Mucosa of descending colon (tissue), 3 donors: Measurements from ENCODE around the gene AGPAT2. TPM values are rescaled to one million over a fixed set of nuclear protein-coding genes. Genes with fewer than 3 reads are reported as not detected.

ENCODE experiments used
- ATAC-seq: fragments of 200-7000 bp; cut with Tn5 transposase; one replicate; pipeline ENCODE4 v1.9.1; 2020; ENCODE audit warnings: mild to moderate bottlenecking, moderate library complexity
- DNase-seq, 3 donors: peaks; one replicate each; pipeline ENCODE4 v3.0.0-alpha.2; 2020
- H3K36me3 ChIP-seq: fragments of 200-600 bp; one replicate; pipeline ENCODE4 v1.8.0; 2021; ENCODE audit warnings: low read depth, mild to moderate bottlenecking
- H3K4me1 ChIP-seq: fragments of 200-600 bp; one replicate; pipeline ENCODE4 v1.8.0; 2021; ENCODE audit warnings: low read depth, mild to moderate bottlenecking
- H3K4me3 ChIP-seq: fragments of 200-600 bp; one replicate; pipeline ENCODE4 v1.8.0; 2021; ENCODE audit warnings: mild to moderate bottlenecking
- H3K9me3 ChIP-seq: fragments of 200-600 bp; one replicate; pipeline ENCODE4 v1.8.0; 2021; ENCODE audit warnings: mild to moderate bottlenecking
- CTCF ChIP-seq: fragments of 200-600 bp; IDR thresholded peaks from one replicate; pipeline ENCODE4 v1.8.0; 2022; ENCODE audit warnings: antibody characterized with exemption, mild to moderate bottlenecking
- intact Hi-C, 2 donors: fragments of 100-400 bp; cut with DNase I in 1 of 2; cut with micrococcal nuclease in 1 of 2; formaldehyde crosslinking; loops; one replicate each; pipeline versions ENCODE4 v1.11.0 to v1.11.1; 2022; cut with DNase I, micrococcal nuclease
- total RNA-seq, 3 donors: library from RNA; stranded (reverse); fragmentation: NEBNext Ultra II Directional in 2 of 3; extraction: Animal tissue kit (Norgen Biotek cat#: 25700) in 2 of 3; gene quantifications; one replicate each; pipeline versions ENCODE4 v1.2.1 to v1.2.4, GENCODE V29; 2021 to 2023
- donor health status: DM: no; HTN: no; CAD: no; lungs with moderate emphysema.
- donor health status: DM: no; HTN: no; CAD: no.
- donor health status: DM: no; HTN: yes; CAD: no.

The AGPAT2 gene
- total RNA-seq, 3 donors from 2014 or later = 113 to 296 (median 152) TPM

DNA sequence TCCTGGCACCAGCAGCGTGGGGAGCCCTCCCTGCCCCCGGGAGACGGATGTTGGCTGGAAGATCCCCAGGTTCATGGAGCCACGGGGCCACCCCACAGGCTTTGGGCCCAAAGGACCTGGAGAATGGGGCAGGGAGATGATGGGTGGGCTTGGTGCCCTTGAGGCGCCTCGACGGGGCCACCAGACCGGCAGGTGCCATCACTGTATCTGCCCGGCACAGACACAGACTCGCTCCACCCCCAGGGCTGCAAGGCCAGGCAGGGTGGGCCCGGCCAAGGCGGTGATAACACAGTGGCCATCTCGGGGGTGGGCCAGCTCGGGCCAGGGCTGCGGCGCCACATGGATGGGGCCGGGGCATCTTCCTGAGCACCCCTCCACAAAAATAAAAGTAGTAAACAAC, 59.6 kb downstream of the AGPAT2 start:
- Histone ChIP-seq H3K4me1 (peaks cover 59% of the 10 kb centered on the region), H3K36me3 (no peaks in the 10 kb centered on the region), H3K4me3 (no peak overlapping the region), H3K9me3 (no peaks in the 10 kb centered on the region)
- intact Hi-C loops = no loop called here
- TF ChIP-seq CTCF = no peak
- DNase-seq (peak in 1 of 3 donors; percentile 28), ATAC-seq (no peak)

DNA sequence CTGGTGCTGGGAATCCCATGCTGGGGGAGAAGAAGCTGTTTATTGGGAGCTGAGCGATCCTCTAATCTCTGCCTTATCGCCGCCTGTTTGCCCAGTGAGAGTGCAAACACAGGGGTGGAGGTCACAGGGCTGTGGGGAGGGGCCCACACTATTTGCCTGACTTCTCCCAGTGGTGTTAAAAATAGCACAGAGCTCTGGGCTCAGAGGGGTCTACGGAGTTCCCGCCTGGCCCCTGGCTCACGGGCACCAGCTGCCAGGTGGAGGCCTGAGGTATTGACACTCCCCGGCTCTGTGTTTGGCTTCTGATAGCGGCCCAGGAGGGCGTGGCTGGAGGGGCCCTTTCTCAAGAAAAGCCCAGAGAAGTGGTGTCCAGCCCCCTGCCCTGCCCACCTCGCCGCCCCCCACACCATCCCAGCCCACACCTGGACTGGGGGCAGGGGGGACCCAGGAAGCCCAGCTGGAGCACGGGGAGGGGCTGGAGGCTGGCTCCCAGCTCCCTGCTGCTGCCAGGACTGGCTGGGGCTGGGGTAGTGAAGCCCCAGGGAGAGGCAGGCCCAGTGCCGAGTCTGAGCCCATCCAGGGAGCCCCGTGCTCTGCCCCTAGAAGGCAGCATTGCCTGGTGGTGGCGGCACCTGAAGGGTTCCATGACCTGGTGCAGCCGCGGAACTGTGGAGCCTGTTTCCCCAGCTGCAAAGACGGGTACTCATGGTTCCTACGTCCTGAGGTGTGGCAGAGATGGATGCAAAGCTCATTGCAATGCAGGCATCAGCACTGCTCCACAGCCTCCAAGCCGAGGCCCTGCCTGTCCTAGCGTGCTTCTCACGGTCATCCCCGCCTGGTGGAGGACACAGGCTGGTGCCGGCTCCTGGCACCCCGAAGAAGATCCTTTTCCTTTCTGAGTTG, 60.3 kb downstream of the AGPAT2 start:
- Histone ChIP-seq H3K9me3 (no peaks in the 10 kb centered on the region), H3K36me3 (no peaks in the 10 kb centered on the region), H3K4me3 (no peak overlapping the region), H3K4me1 (peaks cover 59% of the 10 kb centered on the region)
- TF ChIP-seq CTCF = no peak
- DNase-seq = peak; percentile 61 to 82 (median 70)
- intact Hi-C loops = no loop called here
- ATAC-seq = peak; percentile 56

DNA sequence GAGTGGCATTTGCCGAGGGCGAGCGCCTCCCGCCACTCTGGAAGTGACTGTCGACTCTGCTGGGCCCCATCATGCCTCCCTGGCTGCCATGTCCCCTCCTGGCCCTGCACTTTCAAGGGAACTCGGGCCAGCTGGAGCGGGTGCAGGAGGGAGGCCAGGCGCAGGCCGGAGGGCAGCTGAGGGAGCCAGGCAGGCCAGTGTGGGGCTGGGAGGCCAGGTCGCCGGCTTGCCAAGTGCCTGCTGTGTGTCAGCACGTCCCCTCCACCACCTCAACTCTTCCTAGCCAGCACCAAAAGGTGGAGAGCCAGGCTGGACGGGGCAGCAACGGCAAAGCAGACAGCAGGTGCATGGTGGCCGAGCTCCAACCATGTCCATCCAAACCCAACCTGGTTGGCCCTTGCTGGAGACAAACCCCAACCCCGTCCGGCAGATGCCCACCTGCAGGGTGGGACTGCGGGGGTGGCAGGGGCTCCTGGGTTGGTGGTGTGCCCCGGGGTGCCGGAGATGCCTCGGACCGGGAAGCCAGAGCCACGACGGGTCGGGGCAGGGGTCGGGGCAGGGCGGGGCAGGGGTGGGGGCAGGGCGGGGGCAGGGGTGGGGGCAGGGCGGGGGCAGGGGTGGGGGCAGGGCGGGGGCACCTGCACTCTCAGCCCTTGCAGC, 61.1 kb downstream of the AGPAT2 start:
- Histone ChIP-seq H3K9me3 (no peaks in the 10 kb centered on the region), H3K4me3 (no peak overlapping the region), H3K4me1 (peaks cover 59% of the 10 kb centered on the region), H3K36me3 (no peaks in the 10 kb centered on the region)
- intact Hi-C loops = no loop called here
- ATAC-seq = no peak
- peak in 2 of 3 donors; percentile 50 to 57 for DNase-seq
- no peak for TF ChIP-seq CTCF

GRCh38 chr9:136625101-136626065, 61.9 kb downstream of the AGPAT2 start:
- Histone ChIP-seq H3K4me3 (no peak overlapping the region), H3K9me3 (no peaks in the 10 kb centered on the region), H3K36me3 (no peaks in the 10 kb centered on the region), H3K4me1 (peaks cover 57% of the 10 kb centered on the region)
- TF ChIP-seq CTCF = no peak
- intact Hi-C loops = loop anchor here in 1 of 2 donors (2.0 kb wide), 1 partner anchor 137 kb away; no protein-coding TSS in a partner anchor
- DNase-seq (peak; percentile 89 to 90 (median 90)), ATAC-seq (peak; percentile 47)
